Neural crest cell (in vitro differentiated cells): Measurements from ENCODE around the gene SLITRK5. TPM values are rescaled to one million over a fixed set of nuclear protein-coding genes. Genes with fewer than 3 reads are reported as not detected.

Source experiments
- DNase-seq: peaks from one replicate; pipeline ENCODE4 v3.0.0; 2021; ENCODE audit warnings: low read depth, mixed read lengths, low spot score
- H3K27ac Mint-ChIP-seq: one replicate; pipeline ENCODE4 v1.8.0; 2021; ENCODE audit warnings: mild to moderate bottlenecking, mixed read lengths; ENCODE audit not compliant: unreplicated experiment
- H3K27me3 Mint-ChIP-seq: 2 replicates; pipeline ENCODE4 v1.8.0; 2021; ENCODE audit warnings: low read depth, mild to moderate bottlenecking, mixed read lengths
- H3K36me3 Mint-ChIP-seq: 2 replicates; pipeline ENCODE4 v1.8.0; 2021; ENCODE audit warnings: low read depth, mild to moderate bottlenecking, mixed read lengths
- H3K4me1 Mint-ChIP-seq: 2 replicates; pipeline ENCODE4 v1.8.0; 2021; ENCODE audit warnings: mixed read lengths
- H3K4me3 Mint-ChIP-seq: one replicate; pipeline ENCODE4 v1.8.0; 2021; ENCODE audit warnings: mild to moderate bottlenecking, mixed read lengths
- H3K9me3 Mint-ChIP-seq: 2 replicates; pipeline ENCODE4 v1.8.0; 2021; ENCODE audit warnings: mixed read lengths
- CTCF ChIP-seq: fragments of 200-600 bp; sonication (generic); conservative IDR thresholded peaks from 2 replicates; pipeline ENCODE4 v1.5.0; 2021; ENCODE audit warnings: antibody characterized with exemption, mild to moderate bottlenecking
- total RNA-seq: library from RNA; stranded (reverse); gene quantifications from 2 replicates; pipeline ENCODE4 v1.2.1, GENCODE V29; 2021

Gene SLITRK5
- total RNA-seq, 1 donor from 2014 or later = 5.4 TPM

GRCh38 chr13:87684850-87685742 is 13.9 kb downstream of the SLITRK5 start:
- no peak for DNase-seq
- H3K27me3 Mint-ChIP-seq = no peaks in the 10 kb centered on the region
- no peaks in the 10 kb centered on the region for H3K4me1 Mint-ChIP-seq
- no peak overlapping the region for H3K27ac Mint-ChIP-seq
- no peaks in the 10 kb centered on the region for H3K9me3 Mint-ChIP-seq
- TF ChIP-seq CTCF = no peak
- H3K36me3 Mint-ChIP-seq = no peaks in the 10 kb centered on the region
- H3K4me3 Mint-ChIP-seq = no peak overlapping the region

GRCh38 chr13:87696458-87696857 is 25.3 kb downstream of the SLITRK5 start:
- no peaks in the 10 kb centered on the region for H3K4me1 Mint-ChIP-seq
- no peak overlapping the region for H3K4me3 Mint-ChIP-seq
- H3K27me3 Mint-ChIP-seq = no peaks in the 10 kb centered on the region
- TF ChIP-seq CTCF = no peak
- no peaks in the 10 kb centered on the region for H3K36me3 Mint-ChIP-seq
- H3K9me3 Mint-ChIP-seq = no peaks in the 10 kb centered on the region
- H3K27ac Mint-ChIP-seq = no peak overlapping the region
- DNase-seq = no peak

- Mint-ChIP-seq H3K4me3 (no peak overlapping the region), H3K9me3 (no peaks in the 10 kb centered on the region), H3K27ac (no peak overlapping the region), H3K36me3 (no peaks in the 10 kb centered on the region), H3K27me3 (no peaks in the 10 kb centered on the region), H3K4me1 (no peaks in the 10 kb centered on the region)
- TF ChIP-seq CTCF = no peak
- no peak for DNase-seq
Measured at GRCh38 chr13:87698268-87698667, 27.1 kb downstream of the SLITRK5 start.

GRCh38 chr13:87709947-87710346 is 38.8 kb downstream of the SLITRK5 start:
- DNase-seq = no peak
- Mint-ChIP-seq H3K27ac (no peak overlapping the region), H3K4me1 (no peaks in the 10 kb centered on the region), H3K9me3 (no peaks in the 10 kb centered on the region), H3K36me3 (no peaks in the 10 kb centered on the region), H3K27me3 (peaks cover 16% of the 10 kb centered on the region), H3K4me3 (no peak overlapping the region)
- TF ChIP-seq CTCF = no peak

- Mint-ChIP-seq H3K27me3 (peaks cover 12% of the 10 kb centered on the region), H3K4me1 (no peaks in the 10 kb centered on the region), H3K27ac (no peak overlapping the region), H3K9me3 (no peaks in the 10 kb centered on the region), H3K4me3 (no peak overlapping the region), H3K36me3 (no peaks in the 10 kb centered on the region)
- no peak for TF ChIP-seq CTCF
- no peak for DNase-seq
Measured at GRCh38 chr13:87712012-87712411, 40.8 kb downstream of the SLITRK5 start.
